Measurements from ENCODE around the gene CAV1. TPM values are rescaled to one million over a fixed set of nuclear protein-coding genes. Genes with fewer than 3 reads are reported as not detected.

The CAV1 gene
- total and polyA plus RNA-seq, 2 of the 4 experiments (the other 2 are of a cell fraction): 1,592 to 1,808 TPM

- dilution Hi-C loops (cut with HindIII; ENCODE audit: low sequenced_read_pairs, unreplicated experiment) (no loop called here), in situ Hi-C loops (cut with MboI; ENCODE audit: low sequenced_read_pairs) (no loop called here), intact Hi-C loops (cut with micrococcal nuclease) (no loop called here)
- Histone ChIP-seq H3K36me3 (ENCODE audit: control insufficient read depth, insufficient read depth, low read length) (no peaks in the 10 kb centered on the region), H3K9me3 (ENCODE audit: control insufficient read depth, insufficient read depth, low read length) (no peaks in the 10 kb centered on the region), H3K4me1 (ENCODE audit: control insufficient read depth, insufficient read depth, low read length) (no peaks in the 10 kb centered on the region), H3K4me3 (ENCODE audit: insufficient read depth, low read depth, low read length) (no peak overlapping the region), H3K79me1 (ENCODE audit: low read depth in 1 of 2, low read length in 2 of 2) (no peaks in the 10 kb centered on the region), H3K4me2 (ENCODE audit: low read depth, low read length) (no peak overlapping the region), H3K23ac (ENCODE audit: low read depth, low read length) (no peak overlapping the region), H2BK15ac (ENCODE audit: low read depth, low read length) (no peak overlapping the region), H4K5ac (ENCODE audit: low read depth, low read length) (no peak overlapping the region), H2AK5ac (ENCODE audit: low read depth, low read length) (no peak overlapping the region), H2BK5ac (ENCODE audit: low read depth, low read length, poor library complexity, severe bottlenecking) (no peak overlapping the region), H3K14ac (replicated peaks; ENCODE audit: low read depth, low read length) (no peak overlapping the region), H3K4ac (ENCODE audit: low read depth, low read length) (no peak overlapping the region), H4K91ac (ENCODE audit: insufficient read depth, low read depth, low read length) (no peak overlapping the region), H2BK20ac (ENCODE audit: low read depth, low read length) (no peak overlapping the region), H3K18ac (ENCODE audit: low read depth, low read length) (no peak overlapping the region), H3K27ac (ENCODE audit: insufficient read depth, low read length) (no peak overlapping the region), H3K27me3 (ENCODE audit: control insufficient read depth, insufficient read depth, low read length) (no peaks in the 10 kb centered on the region), H2AFZ (replicated peaks; ENCODE audit: low read length, poor library complexity) (no peak overlapping the region), H4K8ac (ENCODE audit: low read depth in 2 of 2, low read length in 2 of 2) (no peak overlapping the region), H3K9ac (ENCODE audit: low read depth, low read length) (no peak overlapping the region), H2AK9ac (replicated peaks; ENCODE audit: low read depth, low read length, poor library complexity) (no peak overlapping the region), H2BK120ac (ENCODE audit: low read depth, low read length) (no peak overlapping the region), H3K9me1 (ENCODE audit: insufficient read depth, low read length) (no peaks in the 10 kb centered on the region), H3K56ac (ENCODE audit: extremely low read depth, insufficient read depth, low read length) (no peak overlapping the region), H4K20me1 (ENCODE audit: insufficient read depth, low read length) (no peaks in the 10 kb centered on the region)
- ATAC-seq (ENCODE audit: low read depth) (no peak), DNase-seq (peak; percentile 41)
- whole genome bisulfite sequencing, 2 experiments (ENCODE audit: extremely low coverage in 2 of 2, insufficient read length in 1 of 2): no CpG with 5 or more reads among the region's 2 CpGs
- BruUV-seq (replicated peaks): no TSS peak
- ChIA-PET CTCF (interaction anchor here (0.9 kb wide), 1 partner anchor 12 kb away, joined by 3 read pairs; no protein-coding TSS in a partner anchor), POLR2A (ENCODE audit: unreplicated experiment) (no interaction called here)
- TF ChIP-seq CTCF (conservative IDR thresholded peaks at IDR 0.05; ENCODE audit: low read depth, low read length) (no peak), MAFK (IDR thresholded peaks at IDR 0.05; ENCODE audit: low read depth, low read length) (no peak), CHD1 (IDR thresholded peaks at IDR 0.05; ENCODE audit: low read depth, low read length) (no peak), ELK1 (IDR thresholded peaks at IDR 0.05; ENCODE audit: borderline replicate concordance, low read depth, low read length) (no peak), RFX5 (IDR thresholded peaks at IDR 0.05; ENCODE audit: low read depth, low read length) (no peak), CEBPB (IDR thresholded peaks at IDR 0.05; ENCODE audit: low read depth, low read length) (no peak), RCOR1 (IDR thresholded peaks at IDR 0.05; ENCODE audit: insufficient replicate concordance, low read length) (no peak), SMC3 (IDR thresholded peaks at IDR 0.05; ENCODE audit: low read depth, low read length) (no peak), RAD21 (IDR thresholded peaks at IDR 0.05; ENCODE audit: low read length) (no peak), POLR2A (IDR thresholded peaks at IDR 0.05; ENCODE audit: low read depth, low read length) (no peak), FOS (IDR thresholded peaks at IDR 0.05; ENCODE audit: low read depth, low read length) (no peak), NFE2L2 (IDR thresholded peaks at IDR 0.05; ENCODE audit: low read depth, low read length) (no peak), BHLHE40 (IDR thresholded peaks at IDR 0.05; ENCODE audit: low read depth, low read length) (no peak), USF2 (IDR thresholded peaks at IDR 0.05; ENCODE audit: low read depth, low read length) (no peak), MAZ (IDR thresholded peaks at IDR 0.05; ENCODE audit: borderline replicate concordance, low read depth, low read length) (no peak), MXI1 (IDR thresholded peaks at IDR 0.05; ENCODE audit: borderline replicate concordance, low read depth, low read length) (no peak)
Observed at GRCh38 chr7:116610210-116610609, 85.4 kb downstream of the CAV1 start.
